GM12891 (cell line): ENCODE data around the gene MFAP4.

ENCODE experiments used
- POLR2A ChIP-seq: IDR thresholded peaks from 2 replicates; pipeline ENCODE4 v1.6.1; 2011; ENCODE audit warnings: low read depth, low read length, control low read depth
- POLR2AphosphoS5 ChIP-seq: IDR thresholded peaks from 2 replicates; pipeline ENCODE4 v1.6.1; 2011; ENCODE audit warnings: low read depth, low read length, control low read depth
- TAF1 ChIP-seq: IDR thresholded peaks from 2 replicates; pipeline ENCODE4 v1.6.1; 2011; ENCODE audit warnings: low read depth, low read length, control low read depth

GRCh38 chr17:19414396-19415280 lies 27.6 kb upstream of the MFAP4 start:
- no peak for TF ChIP-seq POLR2AphosphoS5
- TF ChIP-seq POLR2A, result no peak
- TF ChIP-seq TAF1, result no peak
